HepG2 (cell line): ENCODE results near the gene ATE1. TPM values are rescaled to one million over a fixed set of nuclear protein-coding genes. Genes with fewer than 3 reads are reported as not detected.
A peak's percentile ranks its signal among the peaks of the same experiment; 100 is the strongest.

ENCODE experiments used
- ATAC-seq: fragments of 200-7000 bp; cut with Tn5 transposase; 3 replicates; pipeline ENCODE4 v1.9.1; 2020; ENCODE audit warnings: mild to moderate bottlenecking, moderate library complexity
- BruUV-seq: library from RNA; stranded (reverse); fragments of 400-500 nt; replicated peaks from 2 replicates; lab custom pipeline; 2021; lab: Mats Ljungman, UMichigan
- CTCF ChIA-PET: fragments of 300-600 bp; formaldehyde crosslinking; extraction: SDS; loops from one replicate; lab custom pipeline; 2021; ENCODE audit warnings: low total read pairs, inconsistent platforms, low intra/inter-chr PET ratio; lab: Yijun Ruan, JAX
- POLR2A ChIA-PET: fragments of 350-600 bp; sonication (Branson Sonifier 250); formaldehyde crosslinking; loops from one replicate; lab custom pipeline; 2020; ENCODE audit warnings: antibody characterized with exemption, inconsistent platforms; lab: Yijun Ruan, JAX
- DNase-seq: peaks from one replicate; pipeline ENCODE4 v3.0.0-alpha.2; 2015; ENCODE audit warnings: low spot score
- FAIRE-seq: peaks from 3 replicates; lab custom pipeline; 2011; peaks lifted over from hg19 to GRCh38; lab: Jason Lieb, UNC
- H2AFZ ChIP-seq: one replicate; pipeline ENCODE4 v1.6.1; 2011; ENCODE audit warnings: low read length, inconsistent platforms
- H3K27ac ChIP-seq: fragments of 300-600 bp; 3 replicates; pipeline ENCODE4 v1.8.0; 2011; ENCODE audit warnings: mixed run types, mild to moderate bottlenecking, mixed read lengths, low read length, inconsistent platforms; ENCODE audit not compliant: insufficient read depth; ENCODE audit errors: extremely low read length
- H3K27me3 ChIP-seq, 2 experiments: fragments of 200-600 bp in 1 of 2; 2 replicates in 1 of 2; 3 replicates in 1 of 2; pipeline versions ENCODE4 v1.6.0 to v1.8.0; 2011; ENCODE audit warnings: low read length in 2 of 2, mild to moderate bottlenecking in 2 of 2, moderate library complexity in 2 of 2, inconsistent platforms in 1 of 2; ENCODE audit not compliant: insufficient read depth in 2 of 2, control insufficient read depth in 1 of 2
- H3K36me3 ChIP-seq, 2 experiments: fragments of 200-600 bp in 1 of 2; replicated peaks in 1 of 2; 2 replicates in 1 of 2; 3 replicates in 1 of 2; pipeline versions ENCODE4 v1.5.1 to v1.8.0; 2011; ENCODE audit warnings: low read length in 2 of 2, inconsistent platforms in 1 of 2; ENCODE audit not compliant: insufficient read depth in 2 of 2, control insufficient read depth in 1 of 2
- H3K4me1 ChIP-seq: 2 replicates; pipeline ENCODE4 v1.5.1; 2012; ENCODE audit warnings: low read length, inconsistent platforms; ENCODE audit not compliant: insufficient read depth
- H3K4me2 ChIP-seq: 2 replicates; pipeline ENCODE4 v1.6.0; 2011; ENCODE audit warnings: low read depth, low read length, inconsistent platforms
- H3K4me3 ChIP-seq, 3 experiments: fragments of 200-600 bp in 1 of 3; sonication (generic), shearing (Covaris generic) in 1 of 3; replicated peaks in 1 of 3; 2 replicates each; pipeline ENCODE4 v1.5.1; 2011 to 2016; ENCODE audit warnings: low read length in 3 of 3, inconsistent platforms in 2 of 3, low read depth in 2 of 3, mild to moderate bottlenecking in 2 of 3, control low read depth in 1 of 3, mixed read lengths in 1 of 3; ENCODE audit not compliant: insufficient read depth in 1 of 3
- H3K79me2 ChIP-seq: one replicate; pipeline ENCODE4 v1.6.1; 2011; ENCODE audit warnings: low read length, inconsistent platforms; ENCODE audit not compliant: insufficient read depth
- H3K9ac ChIP-seq: 2 replicates; pipeline ENCODE4 v1.6.0; 2011; ENCODE audit warnings: mild to moderate bottlenecking, low read depth, low read length, inconsistent platforms; ENCODE audit not compliant: insufficient read depth
- H3K9me3 ChIP-seq: 2 replicates; pipeline ENCODE4 v1.5.1; 2012; ENCODE audit warnings: mild to moderate bottlenecking, low read length
- H4K20me1 ChIP-seq: 2 replicates; pipeline ENCODE4 v1.6.0; 2011; ENCODE audit warnings: inconsistent platforms, mild to moderate bottlenecking, low read length, moderate library complexity; ENCODE audit not compliant: insufficient read depth
- BHLHE40 ChIP-seq: IDR thresholded peaks from 2 replicates; pipeline ENCODE4 v1.6.1; 2011; ENCODE audit warnings: low read length, improper control_type of control experiment
- CTCF ChIP-seq: sonication (generic); formaldehyde crosslinking; IDR thresholded peaks from 2 replicates; pipeline ENCODE4 v1.5.0; 2020; ENCODE audit warnings: mild to moderate bottlenecking, missing genetic modification reagents, moderate library complexity
- FIP1L1 ChIP-seq: fragments of 200-400 bp; formaldehyde crosslinking; IDR thresholded peaks from 2 replicates; pipeline ENCODE4 v1.6.1; 2018; ENCODE audit warnings: low read depth, mild to moderate bottlenecking, low read length, moderate library complexity, borderline replicate concordance; ENCODE audit not compliant: insufficient read depth
- FOXK1 ChIP-seq: sonication (generic); formaldehyde crosslinking; IDR thresholded peaks from 2 replicates; pipeline ENCODE4 v1.4.0; 2020; ENCODE audit warnings: low read depth, missing genetic modification reagents, borderline replicate concordance
- HDAC1 ChIP-seq: sonication (generic); formaldehyde crosslinking; IDR thresholded peaks from 2 replicates; pipeline ENCODE4 v1.5.1; 2020; ENCODE audit warnings: mild to moderate bottlenecking, missing genetic modification reagents
- HNF4G ChIP-seq, 2 experiments: sonication (generic) in 1 of 2; formaldehyde crosslinking in 1 of 2; IDR thresholded peaks; 2 replicates each; pipeline versions ENCODE4 v1.4.0 to v1.6.1; 2011 to 2020; ENCODE audit warnings: borderline replicate concordance in 2 of 2, low read depth in 2 of 2, mild to moderate bottlenecking in 2 of 2, low read length in 1 of 2, missing genetic modification reagents in 1 of 2, moderate library complexity in 1 of 2
- HNRNPL ChIP-seq: fragments of 200-400 bp; formaldehyde crosslinking; IDR thresholded peaks from 2 replicates; pipeline ENCODE4 v1.6.1; 2017; ENCODE audit warnings: mild to moderate bottlenecking, low read depth, low read length
- HOXA9 ChIP-seq: sonication (generic); formaldehyde crosslinking; IDR thresholded peaks from 2 replicates; pipeline ENCODE4 v1.8.1; 2022; ENCODE audit warnings: missing genetic modification reagents, mild to moderate bottlenecking, moderate library complexity, borderline replicate concordance
- SOX6 ChIP-seq, 2 experiments: fragments of 450-650 bp in 1 of 2; sonication (generic) in 1 of 2; formaldehyde crosslinking in 1 of 2; IDR thresholded peaks; 2 replicates each; pipeline versions ENCODE4 v1.4.0 to v1.6.1; 2017 to 2020; ENCODE audit warnings: antibody characterized with exemption in 1 of 2, mild to moderate bottlenecking in 1 of 2, missing genetic modification reagents in 1 of 2
- SP140L ChIP-seq: sonication (generic); formaldehyde crosslinking; IDR thresholded peaks from 2 replicates; pipeline ENCODE4 v1.4.0; 2020; ENCODE audit warnings: missing genetic modification reagents, borderline replicate concordance
- SRSF1 ChIP-seq: fragments of 200-400 bp; formaldehyde crosslinking; optimal IDR thresholded peaks from 2 replicates; pipeline ENCODE3; 2017; ENCODE audit warnings: mild to moderate bottlenecking, low read depth, low read length, moderate library complexity
- ZBTB7B ChIP-seq: sonication (generic); formaldehyde crosslinking; IDR thresholded peaks from 2 replicates; pipeline ENCODE4 v1.4.0; 2020; ENCODE audit warnings: missing genetic modification reagents
- ZFP36 ChIP-seq: fragments of 150-350 bp; IDR thresholded peaks from 2 replicates; pipeline ENCODE4 v1.6.1; 2018; ENCODE audit warnings: borderline replicate concordance, low read length, low read depth; ENCODE audit not compliant: partially characterized antibody
- ZMYM3 ChIP-seq: sonication (generic); formaldehyde crosslinking; IDR thresholded peaks from 2 replicates; pipeline ENCODE4 v1.5.1; 2020; ENCODE audit warnings: mild to moderate bottlenecking, missing genetic modification reagents
- ZNF556 ChIP-seq: sonication (generic); formaldehyde crosslinking; IDR thresholded peaks from 2 replicates; pipeline ENCODE4 v1.4.0; 2020; ENCODE audit warnings: mild to moderate bottlenecking, missing genetic modification reagents, borderline replicate concordance
- ZNF776 ChIP-seq: sonication (generic); formaldehyde crosslinking; IDR thresholded peaks from 2 replicates; pipeline ENCODE4 v1.4.0; 2020; ENCODE audit warnings: mild to moderate bottlenecking, missing genetic modification reagents
- WGBS: methylation state at CpG from one replicate; pipeline ENCODE4 v1.1.6; 2017; ENCODE audit warnings: low lambda C conversion rate; 5-methylcytosine and 5-hydroxymethylcytosine counted together
- in situ Hi-C: cut with HindIII; loops from 2 replicates; pipeline ENCODE4 v1.10.0; 2017; ENCODE audit warnings: low pct_unique_long_range_greater_than_20kb; ENCODE audit not compliant: extremely low pct_ligation_motif_present
- intact Hi-C: fragments of 100-400 bp; cut with micrococcal nuclease; formaldehyde crosslinking; loops from one replicate; pipeline ENCODE4 v1.10.0; 2022; ENCODE audit not compliant: unreplicated experiment
- polyA plus RNA-seq, 8 experiments: library from polyadenylated mRNA; depleted of rRNA in 3 of 8; stranded (reverse) in 7 of 8; unstranded in 1 of 8; fragments of >200 nt; fragmentation: Illumina TruSeq in 4 of 8; extraction: Trizol in 4 of 8; gene quantifications; 2 replicates each; pipeline versions ENCODE4 v1.2.1 to v1.2.3, GENCODE V29; 2011 to 2016; ENCODE audit warnings: low read depth in 4 of 8, missing spikeins in 1 of 8, mixed read lengths in 1 of 8; ENCODE audit not compliant: insufficient read depth in 1 of 8
- total RNA-seq, 5 experiments: library from RNA; depleted of rRNA; stranded (reverse); fragments of >200 nt; fragmentation: Illumina TruSeq; extraction: Trizol; gene quantifications; 2 replicates each; pipeline ENCODE4 v1.2.3, GENCODE V29; 2016; ENCODE audit warnings: low read depth in 1 of 5
- TF ChIP-seq, protein P1 (sequence below): sonication (generic); formaldehyde crosslinking; IDR thresholded peaks from 2 replicates; pipeline ENCODE4 v1.4.0; 2020; ENCODE audit warnings: mild to moderate bottlenecking, low read depth, missing genetic modification reagents

ATE1 gene
- total and polyA plus RNA-seq, 2 of the 13 experiments (the other 11 are each of a cell fraction or from before 2014, with no cell fraction given), result 17.5 to 42.2 TPM

GRCh38 chr10:121976607-121977006 is 48.8 kb upstream of the ATE1 start (continued):
- TF ChIP-seq HNF4G (IDR thresholded peaks at IDR 0.05; ENCODE audit: borderline replicate concordance, low read depth, low read length) (peak; percentile 64; the same call in 1 of the 2 replicates), HNF4G (CRISPR knock-in tag; IDR thresholded peaks at IDR 0.05; ENCODE audit: borderline replicate concordance, low read depth) (no peak), CTCF (CRISPR knock-in tag) (peak; percentile 13; the same call in 1 of the 2 replicates), SOX6 (IDR thresholded peaks at IDR 0.05) (no peak), SOX6 (CRISPR knock-in tag; IDR thresholded peaks at IDR 0.05) (peak; percentile 17; the same call in 1 of the 2 replicates), FOXK1 (CRISPR knock-in tag) (no peak), SRSF1 (no peak), SP140L (no peak)

DNA sequence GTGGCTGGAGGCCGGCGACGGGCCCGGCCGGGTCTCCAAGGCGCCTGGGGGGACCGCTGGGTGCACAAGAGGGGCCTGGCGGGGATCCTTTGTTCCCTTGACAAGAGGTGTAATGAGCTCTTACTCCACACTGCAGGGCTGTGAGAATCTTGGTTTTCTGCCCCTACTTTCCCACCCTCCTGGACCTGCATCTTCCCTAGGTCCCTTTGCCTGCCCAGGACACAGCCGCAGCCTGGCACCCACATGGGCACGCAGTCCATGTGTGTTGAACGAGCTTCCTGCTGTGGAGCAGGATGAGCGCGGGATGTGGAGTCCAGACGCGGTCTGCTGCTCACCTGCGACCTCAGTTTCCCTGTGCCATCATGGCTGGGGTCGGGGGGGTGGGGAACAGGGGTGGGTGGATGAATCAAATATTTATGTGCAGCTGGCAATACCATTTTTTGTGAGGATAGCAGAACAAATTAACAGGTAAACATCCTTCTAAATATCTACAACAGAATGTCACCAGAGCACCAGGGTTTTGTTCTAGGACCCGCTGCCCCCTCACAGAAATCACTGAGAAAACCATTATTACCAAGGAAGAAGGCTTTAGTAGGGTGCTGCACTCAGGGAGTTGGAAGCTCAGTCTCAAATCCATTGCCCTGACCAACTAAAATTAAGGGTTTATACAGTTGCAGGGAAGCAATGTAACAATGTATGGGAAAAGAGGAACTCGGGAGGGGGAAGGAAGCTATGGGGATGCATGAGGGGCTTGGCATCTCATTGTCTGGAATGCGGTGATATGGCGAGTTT is 47.7 kb upstream of the ATE1 start:
- peak overlapping the region; percentile 9 for H2AFZ ChIP-seq
- peak overlapping the region; percentile 90 for H3K4me2 ChIP-seq
- H3K9ac ChIP-seq, result peak overlapping the region; percentile 89
- 75% methylated on average over 13 of the region's 21 CpGs for WGBS
- intact Hi-C loops (loop anchor here (2.0 kb wide), 2 partner anchors 45 to 137 kb away; no protein-coding TSS in a partner anchor), in situ Hi-C loops (no loop called here)
- ChIA-PET POLR2A (interaction anchor here (0.6 to 2.3 kb wide), 4 partner anchors 40 to 138 kb away, joined by 3 to 14 read pairs (median 5); partner anchors contain the start of gene ATE1), CTCF (no interaction called here)
- peak overlapping the region; percentile 69 to 89 (median 83); a peak in 5 of 6 replicates for H3K4me3 ChIP-seq
- no peak for FAIRE-seq
- peaks cover under 1 to 4% of the 10 kb centered on the region in 2 experiments; a peak in 4 of 5 replicates for H3K36me3 ChIP-seq
- peak; percentile 43; the same call in 2 of the 3 replicates for ATAC-seq
- BruUV-seq, result no TSS peak
- peaks cover 17% of the 10 kb centered on the region for H3K79me2 ChIP-seq
- H4K20me1 ChIP-seq, result no peaks in the 10 kb centered on the region
- peak overlapping the region; percentile 97 for H3K27ac ChIP-seq
- DNase-seq, result no peak
- H3K27me3 ChIP-seq, result no peaks in the 10 kb centered on the region
- peaks cover 27% of the 10 kb centered on the region for H3K4me1 ChIP-seq
- H3K9me3 ChIP-seq, result peaks cover 4% of the 10 kb centered on the region; the same call in 1 of the 2 replicates
- TF ChIP-seq ZNF556 (CRISPR knock-in tag), result peak; percentile 55; the same call in 1 of the 2 replicates
- peak; percentile 9; the same call in 1 of the 2 replicates for TF ChIP-seq HOXA9
- TF ChIP-seq, protein P1, sequence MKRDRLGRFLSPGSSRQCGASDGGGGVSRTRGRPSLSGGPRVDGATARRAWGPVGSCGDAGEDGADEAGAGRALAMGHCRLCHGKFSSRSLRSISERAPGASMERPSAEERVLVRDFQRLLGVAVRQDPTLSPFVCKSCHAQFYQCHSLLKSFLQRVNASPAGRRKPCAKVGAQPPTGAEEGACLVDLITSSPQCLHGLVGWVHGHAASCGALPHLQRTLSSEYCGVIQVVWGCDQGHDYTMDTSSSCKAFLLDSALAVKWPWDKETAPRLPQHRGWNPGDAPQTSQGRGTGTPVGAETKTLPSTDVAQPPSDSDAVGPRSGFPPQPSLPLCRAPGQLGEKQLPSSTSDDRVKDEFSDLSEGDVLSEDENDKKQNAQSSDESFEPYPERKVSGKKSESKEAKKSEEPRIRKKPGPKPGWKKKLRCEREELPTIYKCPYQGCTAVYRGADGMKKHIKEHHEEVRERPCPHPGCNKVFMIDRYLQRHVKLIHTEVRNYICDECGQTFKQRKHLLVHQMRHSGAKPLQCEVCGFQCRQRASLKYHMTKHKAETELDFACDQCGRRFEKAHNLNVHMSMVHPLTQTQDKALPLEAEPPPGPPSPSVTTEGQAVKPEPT (CRISPR knock-in tag), result no peak; the same call in 1 of the 2 replicates
- 0 out of 2 replicates have a peak, but pooled peaks have one; percentile 13 for TF ChIP-seq HDAC1 (CRISPR knock-in tag)
- TF ChIP-seq ZMYM3 (CRISPR knock-in tag), result no peak
- 0 out of 2 replicates have a peak, but pooled peaks have one; percentile 18 for TF ChIP-seq ZNF776 (CRISPR knock-in tag)
- 0 out of 2 replicates have a peak, but pooled peaks have one; percentile 13 for TF ChIP-seq BHLHE40
- TF ChIP-seq ZFP36, result no peak
- 0 out of 2 replicates have a peak, but pooled peaks have one; percentile 44 for TF ChIP-seq HNRNPL
- 0 out of 2 replicates have a peak, but pooled peaks have one; percentile 15 for TF ChIP-seq FIP1L1
- TF ChIP-seq ZBTB7B (CRISPR knock-in tag), result 0 out of 2 replicates have a peak, but pooled peaks have one; percentile 30
